Right lung (tissue), 5 donors: ENCODE measurements around the gene COPS9. TPM values are rescaled to one million over a fixed set of nuclear protein-coding genes. Genes with fewer than 3 reads are reported as not detected.

ENCODE experiments used
- DNase-seq, 2 donors: peaks; one replicate each; pipeline ENCODE4 v3.0.0-alpha.2; 2013
- polyA plus RNA-seq, 5 donors: library from polyadenylated mRNA; unstranded; fragments of 120-200 nt; gene quantifications; one replicate each; pipeline versions ENCODE4 v1.2.1 to v1.2.3, GENCODE V29; 2013; ENCODE audit warnings: inconsistent platforms in 1 of 5, low replicate concordance in 1 of 5; ENCODE audit not compliant: insufficient read length in 5 of 5, insufficient read depth in 1 of 5

COPS9 gene
- polyA plus RNA-seq, 5 donors: 49.0 to 116 (median 72.5) TPM

DNA sequence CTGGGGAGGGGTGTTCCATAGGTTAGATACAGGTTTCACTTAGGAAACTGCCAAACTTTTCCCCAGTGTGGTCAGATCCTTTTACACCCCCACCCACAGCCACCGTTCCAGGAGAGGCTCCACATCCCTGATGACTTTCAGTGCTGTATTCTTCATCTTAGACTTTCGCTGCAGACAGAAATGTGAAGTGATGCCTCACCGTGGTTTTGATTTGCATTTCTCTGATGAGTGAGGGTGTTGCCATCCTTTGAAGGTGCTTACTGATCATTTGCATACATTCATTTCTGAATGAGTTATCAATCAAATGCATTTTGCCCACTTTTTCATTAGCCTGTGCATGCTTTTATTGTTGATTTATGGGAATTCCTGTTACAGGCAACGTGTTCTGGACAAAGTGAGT is 14.9 kb downstream of the COPS9 start:
- no peak for DNase-seq

DNA sequence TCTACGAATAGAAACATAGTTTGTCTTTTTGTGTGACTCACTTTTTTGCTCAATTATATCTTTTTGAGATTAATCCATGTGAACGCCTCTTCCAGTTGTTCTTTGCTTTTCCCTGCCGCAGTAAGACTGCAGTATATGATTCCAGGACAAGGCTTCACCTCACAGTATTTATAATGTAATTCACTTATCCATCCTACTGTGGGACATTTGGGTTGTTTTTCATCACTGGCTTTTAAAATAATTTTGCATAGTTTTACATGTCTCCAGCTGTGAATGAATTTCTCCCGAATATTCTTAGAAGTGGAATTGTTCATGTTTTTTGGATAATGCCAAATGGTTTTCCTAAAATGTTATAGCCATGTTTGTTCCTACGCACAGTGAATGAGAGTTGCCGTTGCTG is 21.9 kb downstream of the COPS9 start:
- no peak for DNase-seq

DNA sequence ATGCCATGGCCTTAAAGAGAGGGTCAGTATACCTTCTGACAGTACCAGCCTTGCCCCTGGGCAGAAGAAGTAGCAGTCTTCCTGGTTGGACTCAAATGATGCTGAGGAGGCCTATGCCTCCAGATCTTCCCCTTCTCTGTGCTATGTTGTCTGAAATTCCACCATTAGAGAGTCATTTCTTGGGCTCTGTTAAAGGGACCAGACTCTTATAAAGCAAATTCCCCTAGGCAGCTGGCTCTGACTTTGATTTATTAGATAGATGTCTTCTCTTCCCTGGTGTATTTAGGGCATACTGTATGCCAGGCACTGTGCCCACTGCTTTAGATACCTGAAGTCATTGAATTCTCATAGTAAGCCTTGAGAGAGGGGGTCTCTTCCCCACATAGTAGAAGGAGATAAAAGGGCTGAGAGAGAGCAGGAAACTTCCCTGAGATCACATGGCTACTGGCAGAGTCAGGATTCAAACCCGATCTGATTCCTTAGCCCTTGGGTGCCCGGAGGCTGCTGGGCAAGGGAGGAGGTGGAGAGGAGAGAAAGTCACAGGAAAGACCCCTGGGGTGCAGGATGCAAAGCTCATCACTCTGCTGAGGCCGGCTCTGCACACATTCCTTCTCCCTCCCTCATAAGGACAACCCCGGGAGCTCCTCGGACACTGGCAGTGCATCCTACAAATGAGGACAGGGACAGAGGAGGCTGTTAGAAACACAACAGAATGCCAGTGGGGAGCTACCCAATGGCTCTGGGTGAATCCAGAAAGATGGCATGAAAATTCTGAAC is 23.0 kb downstream of the COPS9 start:
- no peak for DNase-seq

DNA sequence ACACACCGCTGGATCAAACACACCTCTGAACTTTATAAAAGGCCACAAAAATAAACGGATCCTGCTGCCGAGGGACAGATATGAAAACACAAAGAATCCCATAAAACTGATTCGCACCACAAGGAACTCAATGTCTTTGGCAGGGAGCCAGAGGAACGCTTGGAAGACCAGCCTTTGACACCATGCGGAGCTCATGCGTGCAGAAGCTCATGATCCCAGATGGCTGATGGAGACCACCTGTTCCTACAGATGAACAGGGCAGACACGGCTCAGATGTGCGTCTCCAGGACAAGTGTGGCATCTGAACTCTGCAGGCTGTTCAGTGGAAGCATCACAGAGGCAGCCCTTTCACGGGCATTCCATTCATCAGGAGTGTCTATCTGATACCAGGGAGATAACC is 24.9 kb downstream of the COPS9 start:
- no peak for DNase-seq

DNA sequence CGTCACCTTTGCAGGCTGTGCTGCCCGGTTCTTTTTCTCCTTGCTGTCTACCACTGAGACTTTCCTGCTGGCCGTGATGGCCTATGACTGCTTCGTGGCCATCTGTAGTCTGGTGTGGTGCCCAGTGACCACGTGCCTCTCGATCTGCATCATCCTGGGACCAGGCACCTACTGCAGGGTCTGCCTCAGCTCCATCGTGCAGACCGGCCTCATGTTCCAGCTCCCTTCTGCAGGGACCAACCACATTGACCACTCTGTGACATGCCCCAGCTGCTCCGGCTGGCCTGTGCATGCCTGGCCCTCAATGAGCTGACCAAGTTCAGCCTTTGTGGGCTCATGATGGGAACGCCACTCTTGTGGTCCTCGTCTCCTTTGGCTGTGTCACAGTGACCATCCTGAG is 26.7 kb downstream of the COPS9 start:
- no peak for DNase-seq

DNA sequence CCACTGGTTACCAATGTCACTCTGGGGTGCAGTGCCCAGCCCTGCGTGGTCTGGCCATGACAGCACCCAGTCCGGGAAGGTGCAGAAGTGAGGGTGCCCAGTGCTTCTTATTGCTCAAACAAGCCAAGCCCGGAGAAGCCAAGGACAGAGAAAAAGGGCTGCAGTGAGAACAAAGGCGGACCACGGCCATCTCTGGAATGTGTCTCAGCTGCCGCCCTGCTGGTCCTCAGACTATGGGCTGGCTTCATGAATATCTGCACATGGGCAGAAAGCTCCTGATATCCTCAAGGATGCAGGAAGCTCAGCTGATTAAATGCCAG is 28.7 kb downstream of the COPS9 start:
- DNase-seq: no peak

DNA sequence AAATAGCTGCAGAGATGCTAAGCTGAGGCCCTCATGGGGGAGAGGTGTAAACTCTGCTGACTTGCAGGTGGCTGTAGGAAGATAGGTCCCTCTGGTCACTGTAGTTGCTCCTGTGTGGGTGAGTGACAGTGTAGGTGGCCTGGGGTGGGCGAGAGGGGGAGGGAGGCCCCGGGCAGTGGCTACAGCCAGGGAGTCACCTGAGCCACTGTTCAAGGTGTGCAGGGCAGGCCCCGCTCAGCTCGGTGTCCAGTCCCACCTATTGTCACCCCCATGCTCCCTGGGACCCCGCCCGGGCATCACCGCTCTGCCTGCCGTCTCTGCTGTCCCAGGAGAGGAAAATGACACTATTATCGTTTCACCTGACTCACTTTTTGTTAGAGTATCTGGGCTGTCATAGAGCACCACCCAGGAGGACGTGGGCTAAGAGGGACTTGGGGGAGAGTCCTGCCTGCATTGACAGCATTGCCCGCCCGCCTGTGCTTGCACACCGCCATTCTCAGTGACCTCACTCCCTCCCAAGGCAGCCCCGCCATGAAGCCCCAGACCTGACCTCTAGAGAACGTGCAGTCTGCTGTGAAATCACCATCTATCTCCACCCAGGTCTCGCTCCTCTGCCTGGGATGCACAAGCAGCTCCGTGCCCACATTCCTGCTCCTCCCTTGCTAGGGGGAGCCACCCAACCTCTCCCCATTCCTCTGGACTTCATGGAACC is 29.2 kb downstream of the COPS9 start:
- DNase-seq: no peak

DNA sequence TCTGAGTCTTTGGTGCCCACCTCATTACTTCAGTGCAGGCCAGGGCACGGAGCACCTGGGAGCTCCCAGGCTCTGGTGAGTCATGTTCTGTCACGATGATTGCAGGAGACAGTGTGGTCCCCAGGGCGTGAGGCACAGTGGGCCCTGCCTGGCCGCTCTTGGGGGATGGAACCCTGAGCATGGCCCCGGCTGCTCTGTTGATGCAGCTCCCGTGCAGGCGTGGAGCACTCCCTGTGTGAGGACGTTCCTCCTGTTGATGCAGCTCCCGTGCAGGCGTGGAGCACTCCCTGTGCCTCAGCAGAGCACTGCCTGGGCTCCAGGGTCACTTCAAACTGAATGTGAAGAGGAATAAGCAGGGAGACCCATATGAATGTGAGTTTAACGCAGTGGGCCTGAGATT is 30.1 kb downstream of the COPS9 start:
- no peak for DNase-seq

DNA sequence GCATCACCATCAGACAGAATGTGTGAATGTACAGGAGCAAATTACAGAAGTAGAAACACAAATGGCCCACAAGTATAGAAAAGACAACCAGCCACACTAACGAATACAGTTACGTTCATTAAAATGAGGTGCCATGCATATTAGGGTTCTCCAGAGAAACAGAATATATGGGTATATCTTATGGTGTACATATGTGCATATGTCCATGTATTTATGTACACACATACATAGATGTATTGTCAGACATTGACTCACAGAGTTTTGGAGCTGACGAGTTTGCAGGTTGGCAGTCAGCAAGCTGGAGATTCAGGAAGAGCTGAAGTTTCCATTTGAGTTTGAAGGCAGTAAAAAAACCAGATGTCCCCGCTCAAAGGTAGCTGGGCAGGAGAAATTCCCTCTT is 33.0 kb downstream of the COPS9 start:
- DNase-seq: no peak

DNA sequence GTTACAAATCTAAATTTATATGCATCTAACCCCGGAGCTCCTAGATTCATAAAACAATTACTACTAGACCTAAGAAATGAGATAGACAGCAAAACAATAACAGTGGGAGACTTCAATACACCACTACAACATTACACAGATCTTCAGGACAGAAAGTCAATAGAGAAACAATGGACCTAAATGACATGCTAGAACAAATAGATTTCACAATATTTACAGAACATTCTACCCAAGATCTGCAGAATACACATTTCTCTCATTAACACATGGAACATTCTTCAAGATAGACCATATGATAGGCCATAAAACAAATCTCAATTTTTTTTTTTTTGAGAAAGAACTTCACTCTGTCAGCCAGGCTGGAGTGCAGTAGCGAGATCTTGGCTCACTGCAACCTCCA is 37.8 kb downstream of the COPS9 start:
- DNase-seq: no peak

DNA sequence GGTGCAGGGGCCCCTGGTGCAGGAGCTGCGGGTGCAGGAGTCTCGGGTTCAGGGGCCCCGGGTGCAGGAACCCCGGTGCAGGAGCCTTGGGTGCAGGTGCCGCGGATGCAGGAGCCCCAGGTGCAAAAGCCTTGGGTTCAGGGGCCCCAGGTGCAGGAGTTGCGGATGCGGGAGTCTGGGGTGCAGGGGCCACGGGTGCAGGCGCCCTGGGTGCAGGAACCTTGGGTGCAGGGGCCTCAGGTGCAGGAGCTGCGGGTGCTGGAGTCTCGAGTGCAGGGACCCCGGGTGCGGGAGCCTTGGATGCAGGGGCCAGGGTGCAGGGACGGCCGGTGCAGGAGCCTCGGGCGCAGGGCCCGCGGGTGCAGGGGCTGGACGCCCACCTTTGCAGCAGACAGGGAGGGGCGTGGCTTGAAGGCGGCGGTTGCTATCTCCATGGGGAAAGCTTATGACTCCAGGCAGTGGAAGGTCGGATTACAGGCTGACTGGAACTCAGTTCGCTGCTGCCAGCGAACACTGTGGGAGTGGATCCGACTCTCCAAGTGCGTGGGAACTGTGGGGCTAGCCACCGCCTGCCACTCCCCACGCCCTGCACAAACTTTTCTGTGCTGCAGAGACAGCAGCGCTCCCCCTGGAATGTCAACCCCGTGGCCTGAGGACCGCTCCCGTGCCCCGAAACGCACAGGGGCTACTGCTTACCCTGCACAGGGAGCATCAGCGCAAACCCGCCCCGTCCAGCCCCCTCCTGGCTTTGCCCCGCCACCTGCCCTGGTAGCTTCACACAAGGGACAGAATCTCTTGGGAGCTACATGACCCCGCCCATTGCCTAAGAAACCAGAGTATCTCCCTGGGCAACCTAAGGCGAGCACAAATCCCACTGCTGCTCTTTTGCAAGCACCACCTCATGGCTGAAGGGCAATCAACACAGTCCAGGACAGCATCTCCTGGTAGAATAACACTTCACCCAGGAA is 40.3 kb downstream of the COPS9 start:
- DNase-seq: no peak

DNA sequence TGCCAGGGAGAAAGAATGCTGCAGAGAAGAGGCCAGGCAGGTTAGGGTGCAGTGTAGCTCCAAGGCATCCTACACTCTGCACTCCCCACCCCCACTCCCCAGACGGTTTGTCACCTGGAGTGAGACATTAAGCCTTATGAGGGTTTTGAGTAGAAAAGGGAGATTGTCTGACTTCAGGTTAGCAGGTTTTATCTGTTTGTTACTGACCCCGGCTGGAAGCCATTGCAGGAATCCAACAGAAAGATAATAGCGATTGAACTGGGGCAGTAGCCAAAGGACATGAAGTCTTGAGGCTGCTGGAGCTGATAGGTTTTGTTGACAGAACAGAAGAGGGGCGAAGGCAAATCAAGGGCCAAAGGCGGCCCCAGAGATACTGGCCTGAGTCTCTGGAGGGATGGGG is 46.8 kb downstream of the COPS9 start:
- DNase-seq: no peak

DNA sequence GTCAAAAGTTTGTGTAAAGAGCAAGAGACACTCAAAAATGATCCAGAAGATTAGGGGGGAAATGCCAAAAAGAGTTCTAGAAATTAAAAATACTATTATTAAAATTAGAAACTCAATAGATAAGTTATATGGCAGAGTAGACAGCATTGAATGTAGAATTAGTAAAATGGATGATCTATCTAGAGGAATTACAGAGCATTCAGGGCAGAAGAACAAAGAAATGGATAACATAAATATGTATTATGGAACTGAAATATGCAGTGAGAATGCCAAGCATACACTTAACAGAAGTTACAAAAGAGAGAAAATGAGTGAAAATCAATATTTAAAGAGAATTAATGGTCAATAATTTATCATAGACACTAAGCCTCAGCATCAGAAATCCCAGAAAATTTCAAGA is 49.5 kb downstream of the COPS9 start:
- DNase-seq: no peak

Other genes with a start within 250 kb of the COPS9 start
- gene NDUFA10, start 111.0 kb downstream of the COPS9 start, polyA plus RNA-seq: 100 to 1,000 TPM in 2 of 5 donors, 10 to 100 TPM in 3; 90.6 to 112 (median 97.2) TPM
- not detected for gene OR6B2, start 105.9 kb downstream of the COPS9 start, polyA plus RNA-seq
- gene OR6B3, start 82.8 kb downstream of the COPS9 start, polyA plus RNA-seq: not detected
- gene OTOS, start 4.4 kb upstream of the COPS9 start, polyA plus RNA-seq: not detected